ENCODE data around the gene KCND2.

DNA sequence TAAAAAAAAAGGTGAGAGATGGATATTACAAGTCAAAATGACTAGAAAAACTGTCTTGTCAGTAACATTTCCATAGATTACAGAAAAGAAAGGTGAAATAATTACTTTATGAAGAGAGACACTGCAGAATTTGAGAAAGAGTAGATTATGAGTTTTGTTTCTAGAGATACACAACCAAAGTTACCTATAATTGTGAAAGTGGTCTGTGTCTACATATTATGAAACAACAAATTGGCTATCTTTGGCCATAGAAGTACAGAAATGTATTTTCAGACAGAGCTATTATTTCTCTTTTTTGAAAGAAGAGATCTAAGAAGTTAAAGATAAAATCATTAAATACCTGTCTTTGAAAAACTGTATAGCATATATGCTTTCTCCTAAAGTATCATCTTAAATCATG, 30.1 kb downstream of the KCND2 start:
- TF ChIP-seq, protein P1, sequence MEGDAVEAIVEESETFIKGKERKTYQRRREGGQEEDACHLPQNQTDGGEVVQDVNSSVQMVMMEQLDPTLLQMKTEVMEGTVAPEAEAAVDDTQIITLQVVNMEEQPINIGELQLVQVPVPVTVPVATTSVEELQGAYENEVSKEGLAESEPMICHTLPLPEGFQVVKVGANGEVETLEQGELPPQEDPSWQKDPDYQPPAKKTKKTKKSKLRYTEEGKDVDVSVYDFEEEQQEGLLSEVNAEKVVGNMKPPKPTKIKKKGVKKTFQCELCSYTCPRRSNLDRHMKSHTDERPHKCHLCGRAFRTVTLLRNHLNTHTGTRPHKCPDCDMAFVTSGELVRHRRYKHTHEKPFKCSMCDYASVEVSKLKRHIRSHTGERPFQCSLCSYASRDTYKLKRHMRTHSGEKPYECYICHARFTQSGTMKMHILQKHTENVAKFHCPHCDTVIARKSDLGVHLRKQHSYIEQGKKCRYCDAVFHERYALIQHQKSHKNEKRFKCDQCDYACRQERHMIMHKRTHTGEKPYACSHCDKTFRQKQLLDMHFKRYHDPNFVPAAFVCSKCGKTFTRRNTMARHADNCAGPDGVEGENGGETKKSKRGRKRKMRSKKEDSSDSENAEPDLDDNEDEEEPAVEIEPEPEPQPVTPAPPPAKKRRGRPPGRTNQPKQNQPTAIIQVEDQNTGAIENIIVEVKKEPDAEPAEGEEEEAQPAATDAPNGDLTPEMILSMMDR (IDR thresholded peaks at IDR 0.05), result no peak
- TF ChIP-seq POLR2A (IDR thresholded peaks at IDR 0.05), result no peak
